ENCODE measurements around the gene TSPAN6. TPM values are rescaled to one million over a fixed set of nuclear protein-coding genes. Genes with fewer than 3 reads are reported as not detected.

The TSPAN6 gene
- polyA plus RNA-seq, 3 donors = not detected

DNA sequence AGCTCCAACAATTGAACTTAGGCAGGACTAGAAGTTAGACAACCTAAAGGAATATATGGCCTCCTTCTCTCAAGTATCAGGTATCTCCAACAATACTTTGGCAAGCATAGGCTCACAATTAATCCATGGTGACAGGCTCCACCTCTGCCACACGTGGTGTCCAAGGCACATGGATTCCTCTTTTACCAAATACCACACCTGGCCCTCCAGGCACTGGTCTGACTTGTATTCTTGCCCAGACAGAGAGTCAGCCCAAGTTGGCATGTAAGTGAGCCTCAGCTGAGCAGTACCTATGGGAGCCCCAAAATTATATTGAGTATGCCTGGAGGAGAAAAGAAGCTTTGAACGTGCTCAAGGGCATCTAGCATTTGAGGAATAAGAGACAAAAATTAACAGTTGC, 27.0 kb upstream of the TSPAN6 start:
- Histone ChIP-seq H4K20me1 (ENCODE audit: insufficient read depth, low read length) (no peaks in the 10 kb centered on the region), H3K4me1 (ENCODE audit: control insufficient read depth in 1 of 2, insufficient read depth in 2 of 2, low read length in 2 of 2) (no peaks in the 10 kb centered on the region), H3K4me2 (replicated peaks; ENCODE audit: extremely low read depth, low read length, poor library complexity, severe bottlenecking) (no peak overlapping the region), H3K9me3 (replicated peaks in 1 of 2; ENCODE audit: control insufficient read depth in 1 of 2, insufficient read depth in 1 of 2, low read length in 2 of 2) (no peaks in the 10 kb centered on the region), H3K36me3 (replicated peaks in 1 of 2; ENCODE audit: control insufficient read depth in 1 of 2, insufficient read depth in 2 of 2, low read length in 2 of 2) (no peaks in the 10 kb centered on the region), H3K79me2 (ENCODE audit: insufficient read depth, low read length) (no peaks in the 10 kb centered on the region), H3K9ac (ENCODE audit: insufficient read depth, low read length, poor library complexity, severe bottlenecking) (no peak overlapping the region), H3K27ac (ENCODE audit: low read depth in 1 of 2, low read length in 2 of 2) (no peak overlapping the region), H2AFZ (ENCODE audit: insufficient read depth, low read depth, low read length, poor library complexity, severe bottlenecking) (no peak overlapping the region), H3K4me3 (replicated peaks in 1 of 3; ENCODE audit: low read depth in 2 of 3, low read length in 3 of 3) (no peak overlapping the region), H3K27me3 (ENCODE audit: control insufficient read depth in 2 of 2, insufficient read depth in 2 of 2, low read length in 2 of 2) (no peaks in the 10 kb centered on the region)
- H3K36me3 Mint-ChIP-seq = no peaks in the 10 kb centered on the region
- H3K9me3 Mint-ChIP-seq = peaks cover 0 to 2% (median 0%) of the 10 kb centered on the region in 7 donors
- intact Hi-C loops (cut with micrococcal nuclease) = no loop called here
- TF ChIP-seq, protein P1, sequence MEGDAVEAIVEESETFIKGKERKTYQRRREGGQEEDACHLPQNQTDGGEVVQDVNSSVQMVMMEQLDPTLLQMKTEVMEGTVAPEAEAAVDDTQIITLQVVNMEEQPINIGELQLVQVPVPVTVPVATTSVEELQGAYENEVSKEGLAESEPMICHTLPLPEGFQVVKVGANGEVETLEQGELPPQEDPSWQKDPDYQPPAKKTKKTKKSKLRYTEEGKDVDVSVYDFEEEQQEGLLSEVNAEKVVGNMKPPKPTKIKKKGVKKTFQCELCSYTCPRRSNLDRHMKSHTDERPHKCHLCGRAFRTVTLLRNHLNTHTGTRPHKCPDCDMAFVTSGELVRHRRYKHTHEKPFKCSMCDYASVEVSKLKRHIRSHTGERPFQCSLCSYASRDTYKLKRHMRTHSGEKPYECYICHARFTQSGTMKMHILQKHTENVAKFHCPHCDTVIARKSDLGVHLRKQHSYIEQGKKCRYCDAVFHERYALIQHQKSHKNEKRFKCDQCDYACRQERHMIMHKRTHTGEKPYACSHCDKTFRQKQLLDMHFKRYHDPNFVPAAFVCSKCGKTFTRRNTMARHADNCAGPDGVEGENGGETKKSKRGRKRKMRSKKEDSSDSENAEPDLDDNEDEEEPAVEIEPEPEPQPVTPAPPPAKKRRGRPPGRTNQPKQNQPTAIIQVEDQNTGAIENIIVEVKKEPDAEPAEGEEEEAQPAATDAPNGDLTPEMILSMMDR (IDR thresholded peaks at IDR 0.05) = no peak
- H3K27ac Mint-ChIP-seq = no peak overlapping the region
- DNase-seq = no peak
- peaks cover 2 to 19% (median 18%) of the 10 kb centered on the region in 3 donors for H3K27me3 Mint-ChIP-seq (ENCODE audit: low read depth in 3 of 3)
- no CpG with 5 or more reads among the region's 2 CpGs for WGBS (ENCODE audit: insufficient coverage)
- H3K4me1 Mint-ChIP-seq = no peaks in the 10 kb centered on the region
- no peak overlapping the region for H3K4me3 Mint-ChIP-seq

DNA sequence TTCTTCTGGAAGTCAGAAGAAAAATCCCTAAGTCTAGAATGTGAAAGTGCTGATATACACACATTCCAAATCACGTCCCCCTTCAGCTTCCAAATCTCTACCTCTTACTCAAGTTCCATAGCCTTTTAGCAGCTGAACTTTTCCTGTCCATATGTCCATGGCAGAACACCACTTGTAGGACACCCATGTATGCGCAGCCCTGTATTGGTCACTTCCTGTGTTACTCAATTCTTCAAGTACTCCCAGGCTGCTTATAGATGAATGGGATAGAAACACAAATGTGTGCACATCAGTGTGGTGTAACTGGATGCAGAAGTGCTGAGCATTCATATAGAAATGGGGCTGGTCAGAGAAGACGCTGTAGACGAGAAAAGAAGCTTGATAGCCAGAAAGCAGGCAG, 26.2 kb upstream of the TSPAN6 start:
- intact Hi-C loops (cut with micrococcal nuclease) = no loop called here
- Histone ChIP-seq H2AFZ (ENCODE audit: insufficient read depth, low read depth, low read length, poor library complexity, severe bottlenecking) (no peak overlapping the region), H3K4me3 (replicated peaks in 1 of 3; ENCODE audit: low read depth in 2 of 3, low read length in 3 of 3) (no peak overlapping the region), H3K9ac (ENCODE audit: insufficient read depth, low read length, poor library complexity, severe bottlenecking) (no peak overlapping the region), H3K27me3 (ENCODE audit: control insufficient read depth in 2 of 2, insufficient read depth in 2 of 2, low read length in 2 of 2) (no peaks in the 10 kb centered on the region), H3K4me1 (ENCODE audit: control insufficient read depth in 1 of 2, insufficient read depth in 2 of 2, low read length in 2 of 2) (no peaks in the 10 kb centered on the region), H3K27ac (ENCODE audit: low read depth in 1 of 2, low read length in 2 of 2) (no peak overlapping the region), H4K20me1 (ENCODE audit: insufficient read depth, low read length) (no peaks in the 10 kb centered on the region), H3K4me2 (replicated peaks; ENCODE audit: extremely low read depth, low read length, poor library complexity, severe bottlenecking) (no peak overlapping the region), H3K79me2 (ENCODE audit: insufficient read depth, low read length) (no peaks in the 10 kb centered on the region), H3K36me3 (replicated peaks in 1 of 2; ENCODE audit: control insufficient read depth in 1 of 2, insufficient read depth in 2 of 2, low read length in 2 of 2) (no peaks in the 10 kb centered on the region), H3K9me3 (replicated peaks in 1 of 2; ENCODE audit: control insufficient read depth in 1 of 2, insufficient read depth in 1 of 2, low read length in 2 of 2) (no peaks in the 10 kb centered on the region)
- H3K4me3 Mint-ChIP-seq = no peak overlapping the region
- H3K4me1 Mint-ChIP-seq = no peaks in the 10 kb centered on the region
- H3K27ac Mint-ChIP-seq = no peak overlapping the region
- H3K36me3 Mint-ChIP-seq = no peaks in the 10 kb centered on the region
- TF ChIP-seq, protein P1 (IDR thresholded peaks at IDR 0.05) = no peak
- DNase-seq = peak in 1 of 3 donors; percentile 5
- H3K9me3 Mint-ChIP-seq = peaks cover 0 to 2% (median 0%) of the 10 kb centered on the region in 7 donors
- no CpG with 5 or more reads among the region's 4 CpGs for WGBS (ENCODE audit: insufficient coverage)
- peaks cover 0 to 18% (median 17%) of the 10 kb centered on the region in 3 donors for H3K27me3 Mint-ChIP-seq (ENCODE audit: low read depth in 3 of 3)
